ENCODE measurements around the gene PSENEN.

- no peak for TF ChIP-seq YY1 (IDR thresholded peaks at IDR 0.05; ENCODE audit: insufficient read depth, insufficient read length)
- TF ChIP-seq ZNF274 (IDR thresholded peaks at IDR 0.05; ENCODE audit: low read depth, low read length), result no peak
Observed at GRCh38 chr19:35792312-35792711, 46.9 kb downstream of the PSENEN start.
